ENCODE measurements around the gene TPP2.
A peak's percentile ranks its signal among the peaks of the same experiment; 100 is the strongest.

The TPP2 gene

GRCh38 chr13:102718746-102719145, 122.0 kb downstream of the TPP2 start:
- no peak for TF ChIP-seq ZFX (IDR thresholded peaks at IDR 0.05; ENCODE audit: borderline replicate concordance)
- TF ChIP-seq, protein P1, sequence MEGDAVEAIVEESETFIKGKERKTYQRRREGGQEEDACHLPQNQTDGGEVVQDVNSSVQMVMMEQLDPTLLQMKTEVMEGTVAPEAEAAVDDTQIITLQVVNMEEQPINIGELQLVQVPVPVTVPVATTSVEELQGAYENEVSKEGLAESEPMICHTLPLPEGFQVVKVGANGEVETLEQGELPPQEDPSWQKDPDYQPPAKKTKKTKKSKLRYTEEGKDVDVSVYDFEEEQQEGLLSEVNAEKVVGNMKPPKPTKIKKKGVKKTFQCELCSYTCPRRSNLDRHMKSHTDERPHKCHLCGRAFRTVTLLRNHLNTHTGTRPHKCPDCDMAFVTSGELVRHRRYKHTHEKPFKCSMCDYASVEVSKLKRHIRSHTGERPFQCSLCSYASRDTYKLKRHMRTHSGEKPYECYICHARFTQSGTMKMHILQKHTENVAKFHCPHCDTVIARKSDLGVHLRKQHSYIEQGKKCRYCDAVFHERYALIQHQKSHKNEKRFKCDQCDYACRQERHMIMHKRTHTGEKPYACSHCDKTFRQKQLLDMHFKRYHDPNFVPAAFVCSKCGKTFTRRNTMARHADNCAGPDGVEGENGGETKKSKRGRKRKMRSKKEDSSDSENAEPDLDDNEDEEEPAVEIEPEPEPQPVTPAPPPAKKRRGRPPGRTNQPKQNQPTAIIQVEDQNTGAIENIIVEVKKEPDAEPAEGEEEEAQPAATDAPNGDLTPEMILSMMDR (IDR thresholded peaks at IDR 0.05) = no peak
- no peak overlapping the region for H3K27ac ChIP-seq

GRCh38 chr13:102721800-102722231, 125.0 kb downstream of the TPP2 start:
- no peak overlapping the region for H3K27ac ChIP-seq

GRCh38 chr13:102724923-102725322, 128.1 kb downstream of the TPP2 start:
- H3K27ac ChIP-seq = no peak overlapping the region

More at GRCh38 chr13:102721800-102722231, 125.0 kb downstream of the TPP2 start:
- TF ChIP-seq ZFX (IDR thresholded peaks at IDR 0.05; ENCODE audit: borderline replicate concordance) = no peak
- TF ChIP-seq, protein P1 (IDR thresholded peaks at IDR 0.05) = no peak

DNA sequence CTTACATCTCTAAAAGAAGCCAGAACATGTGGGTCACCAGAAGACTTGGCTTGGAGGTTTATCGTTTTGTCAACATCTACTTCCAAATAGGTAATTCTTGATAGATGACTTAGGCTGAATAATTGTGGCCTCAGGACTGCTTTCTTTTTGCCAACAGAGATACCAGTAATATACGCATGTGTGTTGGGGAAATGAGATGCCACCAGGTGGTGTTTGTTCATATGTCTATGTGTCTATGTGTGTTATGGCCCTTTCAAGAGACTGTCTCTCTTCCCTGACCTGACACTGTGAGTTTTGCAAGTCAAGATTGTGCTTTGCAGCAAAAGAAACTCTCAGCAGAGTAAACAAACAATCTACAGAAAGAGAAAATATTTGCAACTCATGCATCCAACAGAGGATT, 129.6 kb downstream of the TPP2 start:
- H3K27ac ChIP-seq = no peak overlapping the region
- TF ChIP-seq, protein P1 (IDR thresholded peaks at IDR 0.05) = no peak
- TF ChIP-seq ZFX (IDR thresholded peaks at IDR 0.05; ENCODE audit: borderline replicate concordance) = no peak

More at GRCh38 chr13:102724923-102725322, 128.1 kb downstream of the TPP2 start:
- no peak for TF ChIP-seq ZFX (IDR thresholded peaks at IDR 0.05; ENCODE audit: borderline replicate concordance)
- TF ChIP-seq, protein P1 (IDR thresholded peaks at IDR 0.05) = peak; percentile 72
